ENCODE data around the gene CAND1. TPM values are rescaled to one million over a fixed set of nuclear protein-coding genes. Genes with fewer than 3 reads are reported as not detected.

The CAND1 gene
- total and polyA plus RNA-seq, 2 of the 8 experiments (the other 6 are each of a cell fraction or from before 2014, with no cell fraction given): 39.4 to 271 TPM

DNA sequence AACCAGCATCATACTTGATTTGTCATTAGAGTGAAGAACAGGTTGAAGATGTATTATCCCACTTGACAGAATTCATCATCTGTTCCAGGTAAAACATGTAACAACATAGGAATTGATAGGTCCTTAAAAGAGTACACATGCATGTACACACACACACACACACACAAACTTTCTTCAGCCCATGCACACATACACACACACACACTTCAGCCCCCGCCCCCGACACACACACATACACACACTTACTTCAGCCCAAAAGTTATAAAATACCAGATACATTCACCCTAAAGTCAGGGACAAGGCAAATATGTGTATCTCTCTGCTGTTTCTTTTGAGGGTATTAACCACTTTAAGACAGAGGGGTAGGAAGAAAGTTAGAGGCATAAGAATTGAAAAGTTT, 15.4 kb downstream of the CAND1 start (continued):
- TF ChIP-seq CEBPB (IDR thresholded peaks at IDR 0.05; ENCODE audit: low read depth, low read length) (no peak), JUN (IDR thresholded peaks at IDR 0.05; ENCODE audit: low read depth, low read length) (no peak), RNF2 (IDR thresholded peaks at IDR 0.05; ENCODE audit: borderline replicate concordance, low read depth, low read length, missing control alignments, poor library complexity, severe bottlenecking) (no peak)
